Measurements from ENCODE around the gene BEND2.

GRCh38 chrX:18210470-18210869, 10.2 kb downstream of the BEND2 start:
- TF ChIP-seq CTCF (conservative IDR thresholded peaks at IDR 0.05; ENCODE audit: low read length): peak; percentile 46; the same call in 1 of the 2 replicates
- no peak for TF ChIP-seq EZH2phosphoT487 (IDR thresholded peaks at IDR 0.05; ENCODE audit: borderline replicate concordance, low read depth, low read length)
